K562 (cell line): Measurements from ENCODE around the gene TKTL2. TPM values are rescaled to one million over a fixed set of nuclear protein-coding genes. Genes with fewer than 3 reads are reported as not detected.
A peak's percentile ranks its signal among the peaks of the same experiment; 100 is the strongest.

Experiments
- ATAC-seq: fragments of 200-7000 bp; cut with Tn5 transposase; 3 replicates; pipeline ENCODE4 v1.9.1; 2020; ENCODE audit warnings: moderate library complexity
- Bru-seq: library from RNA; stranded (reverse); fragments of 400-500 nt; gene quantifications from one replicate; lab custom pipeline; 2021; lab: Mats Ljungman, UMichigan
- BruChase-seq, 2 experiments: library from RNA; stranded (reverse); fragments of 400-500 nt; gene quantifications; one replicate each; lab custom pipeline; 2021; lab: Mats Ljungman, UMichigan
- BruUV-seq: library from RNA; stranded (reverse); fragments of 400-500 nt; replicated peaks from 2 replicates; lab custom pipeline; 2021; lab: Mats Ljungman, UMichigan
- CTCF ChIA-PET: fragments of 300-600 bp; formaldehyde crosslinking; extraction: SDS; loops from one replicate; lab custom pipeline; 2021; ENCODE audit warnings: low intra/inter-chr PET ratio; lab: Yijun Ruan, JAX
- POLR2A ChIA-PET: fragments of 300-600, 350-650 bp; sonication (Branson Sonifier 250); formaldehyde crosslinking; extraction: SDS; loops from one replicate; lab custom pipeline; 2021; ENCODE audit warnings: antibody characterized with exemption, inconsistent platforms; lab: Yijun Ruan, JAX
- DNase-seq, 4 experiments: peaks; one replicate each; pipeline versions ENCODE4 v3.0.0 to v3.0.0-alpha.2; 2011 to 2018; ENCODE audit warnings: low spot score in 3 of 4, mixed read lengths in 3 of 4; ENCODE audit errors: extremely low read depth in 1 of 4
- FAIRE-seq: peaks from 2 replicates; lab custom pipeline; 2011; peaks lifted over from hg19 to GRCh38; lab: Jason Lieb, UNC
- H2AFZ ChIP-seq: 2 replicates; pipeline ENCODE4 v1.6.0; 2011; ENCODE audit warnings: low read depth, low read length, control low read depth, inconsistent platforms
- H3K27ac ChIP-seq: fragments of 200-600 bp; 3 replicates; pipeline ENCODE4 v1.8.0; 2011; ENCODE audit warnings: low read depth, mild to moderate bottlenecking, control low read depth, inconsistent platforms, low read length, moderate library complexity, mixed read lengths; ENCODE audit errors: extremely low read depth
- H3K27me3 ChIP-seq, 2 experiments: fragments of 300-600 bp in 1 of 2; 2 replicates in 1 of 2; 3 replicates in 1 of 2; pipeline versions ENCODE4 v1.6.0 to v1.8.0; 2011; ENCODE audit warnings: inconsistent platforms in 2 of 2, low read length in 2 of 2, mild to moderate bottlenecking in 1 of 2, mixed read lengths in 1 of 2, moderate library complexity in 1 of 2; ENCODE audit not compliant: control insufficient read depth in 2 of 2, insufficient read depth in 2 of 2
- H3K36me3 ChIP-seq: fragments of 300-600 bp; 3 replicates; pipeline ENCODE4 v1.8.0; 2011; ENCODE audit warnings: mild to moderate bottlenecking, low read length, inconsistent platforms; ENCODE audit not compliant: control insufficient read depth, insufficient read depth
- H3K4me1 ChIP-seq, 2 experiments: fragments of 200-600 bp in 1 of 2; replicated peaks in 1 of 2; 2 replicates in 1 of 2; 3 replicates in 1 of 2; pipeline versions ENCODE4 v1.5.1 to v1.8.0; 2011; ENCODE audit warnings: inconsistent platforms in 2 of 2, low read length in 2 of 2, mild to moderate bottlenecking in 1 of 2, mixed read lengths in 1 of 2, moderate library complexity in 1 of 2; ENCODE audit not compliant: control insufficient read depth in 2 of 2, insufficient read depth in 2 of 2
- H3K4me2 ChIP-seq: 2 replicates; pipeline ENCODE4 v1.6.1; 2011; ENCODE audit warnings: low read length, control low read depth, inconsistent platforms, mixed read lengths; ENCODE audit not compliant: insufficient read depth
- H3K4me3 ChIP-seq: fragments of 200-600 bp; sonication (generic), shearing (Covaris generic); 2 replicates; pipeline ENCODE4 v1.5.1; 2016; ENCODE audit warnings: control low read depth, inconsistent platforms
- H3K79me2 ChIP-seq: fragments of 200-600 bp; 3 replicates; pipeline ENCODE4 v1.8.0; 2011; ENCODE audit warnings: low read length, inconsistent platforms; ENCODE audit not compliant: control insufficient read depth, insufficient read depth
- H3K9ac ChIP-seq, 2 experiments: 2 replicates each; pipeline versions ENCODE4 v1.6.0 to v1.6.1; 2011; ENCODE audit warnings: low read depth in 2 of 2, low read length in 2 of 2, control low read depth in 1 of 2, inconsistent platforms in 1 of 2, mild to moderate bottlenecking in 1 of 2, mixed read lengths in 1 of 2; ENCODE audit not compliant: insufficient read depth in 1 of 2
- H3K9me1 ChIP-seq: one replicate; pipeline ENCODE4 v1.6.0; 2011; ENCODE audit warnings: inconsistent platforms, mild to moderate bottlenecking, low read length, moderate library complexity; ENCODE audit not compliant: control insufficient read depth, insufficient read depth
- H3K9me3 ChIP-seq: replicated peaks from 2 replicates; pipeline ENCODE4 v1.5.1; 2011; ENCODE audit warnings: low read depth, low read length, inconsistent platforms; ENCODE audit not compliant: control insufficient read depth, insufficient read depth
- H4K20me1 ChIP-seq: replicated peaks from 2 replicates; pipeline ENCODE4 v1.6.1; 2011; ENCODE audit warnings: low read length, inconsistent platforms, mixed read lengths; ENCODE audit not compliant: control insufficient read depth, insufficient read depth
- CHD2 ChIP-seq: IDR thresholded peaks from 2 replicates; pipeline ENCODE4 v1.6.1; 2011; ENCODE audit warnings: low read depth, low read length
- E2F6 ChIP-seq, 2 experiments: IDR thresholded peaks; 2 replicates each; pipeline ENCODE4 v1.6.1; 2011; ENCODE audit warnings: borderline replicate concordance in 1 of 2, control low read depth in 1 of 2, low read depth in 1 of 2, low read length in 1 of 2, mild to moderate bottlenecking in 1 of 2, mixed read lengths in 1 of 2, moderate library complexity in 1 of 2; ENCODE audit not compliant: insufficient read depth in 1 of 2, insufficient read length in 1 of 2, poor library complexity in 1 of 2, severe bottlenecking in 1 of 2; ENCODE audit errors: extremely low read depth in 1 of 2
- ESRRB ChIP-seq: fragments of 250-450 bp; sonication (Bioruptor Pico); IDR thresholded peaks from 2 replicates; pipeline ENCODE4 v1.5.0; 2020; ENCODE audit warnings: mild to moderate bottlenecking, moderate library complexity, borderline replicate concordance
- L3MBTL2 ChIP-seq: fragments of 450-650 bp; IDR thresholded peaks from 2 replicates; pipeline ENCODE4 v1.6.1; 2016; ENCODE audit warnings: mild to moderate bottlenecking, moderate library complexity
- PRMT5 ChIP-seq: sonication (generic); formaldehyde crosslinking; IDR thresholded peaks from 2 replicates; pipeline ENCODE4 v1.5.0; 2020; ENCODE audit warnings: missing genetic modification reagents
- USF1 ChIP-seq: sonication (generic); formaldehyde crosslinking; IDR thresholded peaks from 2 replicates; pipeline ENCODE4 v1.9.0; 2022; ENCODE audit warnings: mild to moderate bottlenecking, missing genetic modification reagents
- USF2 ChIP-seq: sonication (generic); formaldehyde crosslinking; IDR thresholded peaks from 2 replicates; pipeline ENCODE4 v1.5.0; 2020; ENCODE audit warnings: missing genetic modification reagents
- ZBTB34 ChIP-seq: fragments of 250-450 bp; sonication (Bioruptor Pico); IDR thresholded peaks from 2 replicates; pipeline ENCODE4 v1.8.0; 2021; ENCODE audit warnings: mild to moderate bottlenecking, moderate library complexity
- ZNF277 ChIP-seq: fragments of 250-450 bp; sonication (Bioruptor Pico); IDR thresholded peaks from 2 replicates; pipeline ENCODE4 v1.8.0; 2022; ENCODE audit warnings: inconsistent platforms, mild to moderate bottlenecking, moderate library complexity, borderline replicate concordance
- whole genome bisulfite sequencing: fragments of 100-300 bp; shearing (Covaris generic); methylation state at CpG from one replicate; pipeline ENCODE4 v1.1.6; 2016; ENCODE audit warnings: low coverage, mixed read lengths; ENCODE audit not compliant: insufficient coverage; ENCODE audit errors: missing lambda C conversion rate; 5-methylcytosine and 5-hydroxymethylcytosine counted together
- in situ Hi-C: fragments of 300-500 bp; cut with MboI; formaldehyde crosslinking; loops from 4 replicates; pipeline ENCODE4 v1.15.0; 2018; ENCODE audit warnings: inconsistent platforms, mixed read lengths
- intact Hi-C: fragments of 100-400 bp; cut with micrococcal nuclease; formaldehyde crosslinking; loops from 2 replicates; pipeline ENCODE4 v1.14.2; 2022
- long read RNA-seq, 3 experiments: library from polyadenylated mRNA in 2 of 3; library from RNA in 1 of 3; unstranded in 2 of 3; stranded (forward) in 1 of 3; transcript quantifications; one replicate each; pipeline ENCODE4 v2.0.0, GENCODE V29; 2019 to 2022
- polyA minus RNA-seq, 3 experiments: library from RNA; depleted of rRNA, polyadenylated mRNA; stranded (reverse); fragments of >200 nt; gene quantifications; 2 replicates each; pipeline ENCODE4 v1.2.3, GENCODE V29; 2011
- polyA plus RNA-seq, 8 experiments: library from polyadenylated mRNA; depleted of rRNA in 4 of 8; stranded (reverse) in 5 of 8; unstranded in 3 of 8; fragments of >200 nt; fragmentation: Nextera tagmentation in 2 of 8; fragmentation: Illumina TruSeq in 1 of 8; extraction: Ambion mirVana in 2 of 8; extraction: Trizol in 1 of 8; gene quantifications; 2 replicates each; pipeline versions ENCODE4 v1.2.1 to v1.2.3, GENCODE V29; 2011 to 2014; ENCODE audit warnings: inconsistent platforms in 1 of 8, missing spikeins in 1 of 8
- total RNA-seq, 7 experiments: library from RNA; depleted of rRNA in 6 of 7; stranded (reverse); fragments of >200 nt in 6 of 7; fragmentation: Illumina TruSeq in 2 of 7; extraction: Trizol in 2 of 7; gene quantifications; 2 replicates each; pipeline versions ENCODE4 v1.2.1 to v1.2.3, GENCODE V29; 2011 to 2021; ENCODE audit warnings: low replicate concordance in 1 of 7

Gene TKTL2
- not detected in 2 replicates for total RNA-seq (2011; cell fraction: chromatin; rRNA removed; ENCODE audit: low replicate concordance)
- not detected in 2 replicates for total RNA-seq (2011; cell fraction: nucleolus; rRNA removed)
- total RNA-seq (2011; cell fraction: nucleoplasm; rRNA removed): not detected in 2 replicates
- total RNA-seq (2014; rRNA removed): 0.09 and 0.12 TPM in 2 replicates
- total RNA-seq (2014; rRNA removed; fragmentation: Illumina TruSeq; extraction: Trizol): 0.07 and 0.10 TPM in 2 replicates
- total RNA-seq (2015; rRNA removed; fragmentation: Illumina TruSeq; extraction: Trizol): 0.04 TPM in 1 of 2 replicates, not detected in the other
- 0.07 and 0.09 TPM in 2 replicates for total RNA-seq (2021)
- 0.03 TPM in 1 of 2 replicates, not detected in the other for polyA plus RNA-seq (2011; rRNA removed)
- not detected in 2 replicates for polyA plus RNA-seq (2011; cell fraction: cytosol; rRNA removed)
- 0.04 TPM in 1 of 2 replicates, not detected in the other for polyA plus RNA-seq (2011; cell fraction: nucleus; rRNA removed)
- polyA plus RNA-seq (2012): 0.04 and 0.15 TPM in 2 replicates
- 0.04 TPM in 1 of 2 replicates, not detected in the other for polyA plus RNA-seq (2014; fragmentation: Illumina TruSeq; extraction: Trizol)
- polyA plus RNA-seq (2014; fragmentation: Nextera tagmentation; extraction: Ambion mirVana): under 1 TPM; 0.10 to 0.31 TPM
- 0.23 TPM in 1 of 2 replicates, not detected in the other for polyA plus RNA-seq (2014; rRNA removed)
- not detected in 2 replicates for polyA minus RNA-seq (2011; rRNA and poly(A)+ RNA removed)
- polyA minus RNA-seq (2011; cell fraction: cytosol; rRNA and poly(A)+ RNA removed): not detected in 2 replicates
- not detected in 2 replicates for polyA minus RNA-seq (2011; cell fraction: nucleus; rRNA and poly(A)+ RNA removed)
- percentile 12 among the genes with signal in this experiment for Bru-seq, nascent RNA
- not detected for BruChase-seq, experiment 1, labeled RNA remaining after a 2-hour chase
- BruChase-seq, experiment 2, labeled RNA remaining after a 6-hour chase: not detected
- long read RNA-seq, experiment 1, partial matches to known transcripts: 0 of 1 reads
- long read RNA-seq, experiment 1, other reads (novel, unspliced or antisense): 0 of 1 reads
- long read RNA-seq, experiment 2: 0 reads
- long read RNA-seq, experiment 3: 0 reads

GRCh38 chr4:163473576-163473975 is at the start of gene TKTL2:
Gene TKTL2 (minus strand): TSS chr4:163473754. CDS start chr4:163473734, 20 bp downstream.
- in situ Hi-C loops (no loop called here), intact Hi-C loops (no loop called here)
- H3K9me3 ChIP-seq: no peaks in the 10 kb centered on the region; the same call in 1 of the 2 replicates
- no peak within 1 kb of the TSS for H3K9ac ChIP-seq
- H3K79me2 ChIP-seq: no peaks in the 10 kb centered on the region
- CTCF ChIA-PET: no interaction called here
- ATAC-seq (peak; percentile 94), FAIRE-seq (no peak), DNase-seq (peak in 3 of 4 experiments; percentile 18 to 29 (median 22))
- no peak within 1 kb of the TSS for H3K27ac ChIP-seq
- H3K36me3 ChIP-seq: no peaks in the 10 kb centered on the region
- H3K4me2 ChIP-seq: peak within 1 kb of the TSS; percentile 51
- no TSS peak for BruUV-seq
- H3K4me3 ChIP-seq: no peak within 1 kb of the TSS
- POLR2A ChIA-PET: interaction anchor here (0.9 kb wide), 1 partner anchor 21 kb away, joined by 3 read pairs; the partner anchor contains the start of gene TMA16
- no peaks in the 10 kb centered on the region for H4K20me1 ChIP-seq
- peak within 1 kb of the TSS; percentile 80 for H2AFZ ChIP-seq
- H3K27me3 ChIP-seq: peaks cover 0 to 16% of the 10 kb centered on the region in 2 experiments; a peak in 3 of 5 replicates
- H3K4me1 ChIP-seq: peaks cover 0 to 6% of the 10 kb centered on the region in 2 experiments; a peak in 2 of 5 replicates
- no peaks in the 10 kb centered on the region for H3K9me1 ChIP-seq
- 21% methylated on average over 30 of the region's 32 CpGs for WGBS
- no peak for TF ChIP-seq ZNF277 (CRISPR knock-in tag)
- TF ChIP-seq USF1: peak; percentile 77
- no peak for TF ChIP-seq ZBTB34 (CRISPR knock-in tag)
- TF ChIP-seq PRMT5 (CRISPR knock-in tag): no peak
- peak in 1 of 2 experiments; percentile 25 for TF ChIP-seq E2F6 (IDR thresholded peaks at IDR 0.05; ENCODE audit: borderline replicate concordance in 1 of 2, extremely low read depth in 1 of 2, insufficient read depth in 1 of 2, insufficient read length in 1 of 2, low read depth in 1 of 2, low read length in 1 of 2, poor library complexity in 1 of 2, severe bottlenecking in 1 of 2)
- TF ChIP-seq CHD2: peak; percentile 85
- no peak for TF ChIP-seq ESRRB (CRISPR knock-in tag)
- TF ChIP-seq USF2 (CRISPR knock-in tag): peak; percentile 79
- TF ChIP-seq L3MBTL2: peak; percentile 66
